Fibroblast of skin of right quadriceps (primary cell): ENCODE data around the gene CASP1.
"Not testable (repeated sequence)": the region's sequence is repeated elsewhere in the genome, so short reads cannot be mapped to it uniquely, and the experiment has no call there.

Experiments
- DNase-seq: peaks from one replicate; pipeline ENCODE4 v3.0.0-alpha.2; 2013

The CASP1 gene

GRCh38 chr11:105045676-105046296 lies 10.8 kb upstream of the CASP1 start:
- no peak for DNase-seq

- DNase-seq = peak; percentile 57
Measured at GRCh38 chr11:105044557-105045524, 9.9 kb upstream of the CASP1 start, which contains the start of gene CARD16. CARD16 (minus strand) TSS chr11:105045335; CDS start chr11:105045297, 38 bp downstream.

GRCh38 chr11:105042178-105042577 lies 7.2 kb upstream of the CASP1 start:
- no peak for DNase-seq

GRCh38 chr11:105040703-105041102 lies 5.8 kb upstream of the CASP1 start:
- DNase-seq = no peak

- DNase-seq = not testable (repeated sequence)
Measured at GRCh38 chr11:105034388-105034787, 556 bp downstream of the CASP1 start.

- DNase-seq = no peak
Measured at GRCh38 chr11:105033781-105034180, 1.2 kb downstream of the CASP1 start.

- no peak for DNase-seq
Measured at GRCh38 chr11:105033343-105033742, 1.6 kb downstream of the CASP1 start.

- no peak for DNase-seq
Measured at GRCh38 chr11:105032495-105032894, 2.4 kb downstream of the CASP1 start.

GRCh38 chr11:105027678-105028077 lies 7.3 kb downstream of the CASP1 start:
- no peak for DNase-seq

GRCh38 chr11:105024394-105024793 lies 10.6 kb downstream of the CASP1 start:
- DNase-seq = no peak

- DNase-seq = no peak
Measured at GRCh38 chr11:105023003-105023402, 11.9 kb downstream of the CASP1 start, which contains the start of gene CASP5. CASP5 (minus strand) TSS chr11:105023168; CDS start chr11:105023136, 32 bp downstream.

GRCh38 chr11:105022527-105022926 lies 12.4 kb downstream of the CASP1 start:
- DNase-seq = no peak

- DNase-seq = no peak
Measured at GRCh38 chr11:105007463-105007862, 27.5 kb downstream of the CASP1 start.

- DNase-seq = no peak
Measured at GRCh38 chr11:105005451-105005845, 29.5 kb downstream of the CASP1 start.

- no peak for DNase-seq
Measured at GRCh38 chr11:105004021-105004420, 30.9 kb downstream of the CASP1 start.

GRCh38 chr11:105003151-105003550 lies 31.8 kb downstream of the CASP1 start:
- DNase-seq = no peak

GRCh38 chr11:105000797-105001196 lies 34.1 kb downstream of the CASP1 start:
- DNase-seq = no peak

GRCh38 chr11:105000167-105000566 lies 34.8 kb downstream of the CASP1 start:
- peak; percentile 41 for DNase-seq

- peak; percentile 20 for DNase-seq
Measured at GRCh38 chr11:104999721-105000120, 35.2 kb downstream of the CASP1 start.

- DNase-seq = no peak
Measured at GRCh38 chr11:104997288-104997687, 37.7 kb downstream of the CASP1 start.

GRCh38 chr11:104995001-104995408 lies 39.9 kb downstream of the CASP1 start:
- no peak for DNase-seq

- no peak for DNase-seq
Measured at GRCh38 chr11:104992781-104993180, 42.2 kb downstream of the CASP1 start.

GRCh38 chr11:104991994-104992393 lies 43.0 kb downstream of the CASP1 start:
- no peak for DNase-seq

- no peak for DNase-seq
Measured at GRCh38 chr11:104984808-104985207, 50.1 kb downstream of the CASP1 start.
